Activated effector memory CD4-positive, alpha-beta T cell treated with Interleukin-2 at 50 U/mL for 16 hours (primary cell): ENCODE measurements around the gene PIP5KL1.

Experiments used
- DNase-seq: peaks from one replicate; pipeline ENCODE4 v3.0.0-alpha.2; 2020

The PIP5KL1 gene

GRCh38 chr9:127968042-127968441 is 37.5 kb upstream of the PIP5KL1 start:
- DNase-seq: no peak

- DNase-seq: no peak
Measured at GRCh38 chr9:127967151-127967809, 36.7 kb upstream of the PIP5KL1 start.

GRCh38 chr9:127966416-127967150 is 36.0 kb upstream of the PIP5KL1 start:
- no peak for DNase-seq

- no peak for DNase-seq
Measured at GRCh38 chr9:127965953-127966352, 35.4 kb upstream of the PIP5KL1 start.

GRCh38 chr9:127963359-127964064 is 32.9 kb upstream of the PIP5KL1 start:
- no peak for DNase-seq

GRCh38 chr9:127963041-127963358 is 32.4 kb upstream of the PIP5KL1 start:
- DNase-seq: no peak

- no peak for DNase-seq
Measured at GRCh38 chr9:127962278-127962677, 31.7 kb upstream of the PIP5KL1 start.

GRCh38 chr9:127961613-127962155 is 31.1 kb upstream of the PIP5KL1 start:
- no peak for DNase-seq

- no peak for DNase-seq
Measured at GRCh38 chr9:127961155-127961490, 30.5 kb upstream of the PIP5KL1 start.

- DNase-seq: no peak
Measured at GRCh38 chr9:127960410-127961154, 30.0 kb upstream of the PIP5KL1 start.

- no peak for DNase-seq
Measured at GRCh38 chr9:127959841-127960409, 29.3 kb upstream of the PIP5KL1 start.

- DNase-seq: no peak
Measured at GRCh38 chr9:127959398-127959797, 28.8 kb upstream of the PIP5KL1 start.

GRCh38 chr9:127958728-127959127 is 28.2 kb upstream of the PIP5KL1 start:
- DNase-seq: no peak

- peak; percentile 66 for DNase-seq
Measured at GRCh38 chr9:127955294-127956015, 24.9 kb upstream of the PIP5KL1 start.

GRCh38 chr9:127954831-127955293 is 24.3 kb upstream of the PIP5KL1 start:
- no peak for DNase-seq

- no peak for DNase-seq
Measured at GRCh38 chr9:127953768-127954505, 23.4 kb upstream of the PIP5KL1 start.

GRCh38 chr9:127953154-127953553 is 22.6 kb upstream of the PIP5KL1 start:
- DNase-seq: no peak

GRCh38 chr9:127950513-127951289 is 20.1 kb upstream of the PIP5KL1 start:
- DNase-seq: no peak

- DNase-seq: no peak
Measured at GRCh38 chr9:127949827-127950512, 19.4 kb upstream of the PIP5KL1 start.
